IMR-90 (cell line): Measurements from ENCODE around the gene GSG1. TPM values are rescaled to one million over a fixed set of nuclear protein-coding genes. Genes with fewer than 3 reads are reported as not detected.

ENCODE experiments used
- ATAC-seq: fragments of 200-7000 bp; cut with Tn5 transposase; 2 replicates; pipeline ENCODE4 v1.9.1; 2020; ENCODE audit warnings: low read depth, mild to moderate bottlenecking, moderate library complexity
- BruUV-seq: library from RNA; stranded (reverse); fragments of 400-500 nt; replicated peaks from 2 replicates; lab custom pipeline; 2021; lab: Mats Ljungman, UMichigan
- CTCF ChIA-PET: fragments of 300-600 bp; formaldehyde crosslinking; extraction: SDS; loops from one replicate; lab custom pipeline; 2021; ENCODE audit warnings: antibody characterized with exemption; lab: Yijun Ruan, JAX
- POLR2A ChIA-PET: fragments of 300-600 bp; sonication (Branson Sonifier 250); formaldehyde crosslinking; loops from one replicate; lab custom pipeline; 2022; ENCODE audit warnings: antibody characterized with exemption; ENCODE audit not compliant: unreplicated experiment; lab: Charles Lee
- DNase-seq: peaks from one replicate; pipeline ENCODE4 v3.0.0; 2013
- H2AFZ ChIP-seq: replicated peaks from 2 replicates; pipeline ENCODE3; 2013; ENCODE audit warnings: low read length, mild to moderate bottlenecking; ENCODE audit not compliant: poor library complexity
- H2AK5ac ChIP-seq: 2 replicates; pipeline ENCODE4 v1.6.1; 2013; ENCODE audit warnings: low read depth, low read length, inconsistent platforms
- H2AK9ac ChIP-seq: replicated peaks from 2 replicates; pipeline ENCODE3; 2013; ENCODE audit warnings: mild to moderate bottlenecking, low read depth, low read length, moderate library complexity; ENCODE audit not compliant: poor library complexity
- H2BK120ac ChIP-seq: 2 replicates; pipeline ENCODE4 v1.6.1; 2013; ENCODE audit warnings: low read depth, low read length, inconsistent platforms
- H2BK15ac ChIP-seq: 3 replicates; pipeline ENCODE4 v1.6.1; 2013; ENCODE audit warnings: low read depth, low read length, inconsistent platforms
- H2BK20ac ChIP-seq: 2 replicates; pipeline ENCODE4 v1.6.1; 2013; ENCODE audit warnings: low read depth, mild to moderate bottlenecking, inconsistent platforms, low read length, moderate library complexity
- H2BK5ac ChIP-seq: 2 replicates; pipeline ENCODE4 v1.6.1; 2013; ENCODE audit warnings: mild to moderate bottlenecking, low read depth, low read length, inconsistent platforms; ENCODE audit not compliant: poor library complexity, severe bottlenecking
- H3K14ac ChIP-seq: replicated peaks from 2 replicates; pipeline ENCODE4 v1.6.1; 2013; ENCODE audit warnings: low read depth, low read length, inconsistent platforms
- H3K18ac ChIP-seq: 2 replicates; pipeline ENCODE4 v1.6.1; 2013; ENCODE audit warnings: low read depth, low read length, control low read depth
- H3K23ac ChIP-seq: 2 replicates; pipeline ENCODE4 v1.6.1; 2013; ENCODE audit warnings: low read depth, low read length, inconsistent platforms
- H3K27ac ChIP-seq: 2 replicates; pipeline ENCODE4 v1.5.1; 2013; ENCODE audit warnings: mild to moderate bottlenecking, control low read depth, low read length; ENCODE audit not compliant: insufficient read depth
- H3K27me3 ChIP-seq: 2 replicates; pipeline ENCODE4 v1.6.1; 2013; ENCODE audit warnings: low read length; ENCODE audit not compliant: control insufficient read depth, insufficient read depth
- H3K36me3 ChIP-seq: 2 replicates; pipeline ENCODE4 v1.6.1; 2013; ENCODE audit warnings: low read length, mixed read lengths; ENCODE audit not compliant: control insufficient read depth, insufficient read depth
- H3K4ac ChIP-seq: 2 replicates; pipeline ENCODE4 v1.6.1; 2013; ENCODE audit warnings: low read depth, low read length, inconsistent platforms
- H3K4me1 ChIP-seq: 2 replicates; pipeline ENCODE4 v1.6.1; 2013; ENCODE audit warnings: low read length, mixed read lengths; ENCODE audit not compliant: control insufficient read depth, insufficient read depth
- H3K4me2 ChIP-seq: 2 replicates; pipeline ENCODE4 v1.6.1; 2013; ENCODE audit warnings: low read depth, mild to moderate bottlenecking, control low read depth, low read length, moderate library complexity
- H3K4me3 ChIP-seq: 2 replicates; pipeline ENCODE4 v1.5.1; 2013; ENCODE audit warnings: low read depth, mild to moderate bottlenecking, control low read depth, low read length, moderate library complexity; ENCODE audit not compliant: insufficient read depth
- H3K56ac ChIP-seq: 2 replicates; pipeline ENCODE4 v1.6.1; 2013; ENCODE audit warnings: low read length, inconsistent platforms; ENCODE audit not compliant: insufficient read depth; ENCODE audit errors: extremely low read depth
- H3K79me1 ChIP-seq, 2 experiments: 2 replicates each; pipeline ENCODE4 v1.6.1; 2013; ENCODE audit warnings: low read length in 2 of 2, inconsistent platforms in 1 of 2, low read depth in 1 of 2
- H3K9ac ChIP-seq: 2 replicates; pipeline ENCODE4 v1.6.1; 2013; ENCODE audit warnings: low read depth, low read length, control low read depth
- H3K9me1 ChIP-seq: 2 replicates; pipeline ENCODE4 v1.6.1; 2013; ENCODE audit warnings: low read length, inconsistent platforms; ENCODE audit not compliant: insufficient read depth
- H3K9me3 ChIP-seq: 2 replicates; pipeline ENCODE4 v1.6.1; 2013; ENCODE audit warnings: low read length; ENCODE audit not compliant: control insufficient read depth, insufficient read depth
- H4K20me1 ChIP-seq: 2 replicates; pipeline ENCODE4 v1.6.1; 2013; ENCODE audit warnings: low read length, inconsistent platforms; ENCODE audit not compliant: insufficient read depth
- H4K5ac ChIP-seq: 2 replicates; pipeline ENCODE4 v1.6.1; 2013; ENCODE audit warnings: mild to moderate bottlenecking, low read depth, low read length, control low read depth
- H4K8ac ChIP-seq, 2 experiments: 2 replicates each; pipeline ENCODE4 v1.6.1; 2013; ENCODE audit warnings: low read depth in 2 of 2, low read length in 2 of 2, control low read depth in 1 of 2, inconsistent platforms in 1 of 2
- H4K91ac ChIP-seq: 2 replicates; pipeline ENCODE4 v1.6.1; 2013; ENCODE audit warnings: low read depth, low read length, inconsistent platforms; ENCODE audit not compliant: insufficient read depth
- CEBPB ChIP-seq: IDR thresholded peaks from 2 replicates; pipeline ENCODE4 v1.6.1; 2012; ENCODE audit warnings: low read depth, low read length, improper control_type of control experiment
- CHD1 ChIP-seq: IDR thresholded peaks from 2 replicates; pipeline ENCODE4 v1.6.1; 2012; ENCODE audit warnings: low read depth, low read length, improper control_type of control experiment
- FOS ChIP-seq: fragments of 150-350 bp; IDR thresholded peaks from 2 replicates; pipeline ENCODE4 v1.6.1; 2016; ENCODE audit warnings: low read depth, low read length
- MAFK ChIP-seq: IDR thresholded peaks from 2 replicates; pipeline ENCODE4 v1.6.1; 2012; ENCODE audit warnings: low read depth, low read length, improper control_type of control experiment
- NFE2L2 ChIP-seq: fragments of 150-350 bp; IDR thresholded peaks from 2 replicates; pipeline ENCODE4 v1.6.1; 2016; ENCODE audit warnings: low read depth, mild to moderate bottlenecking, low read length
- POLR2A ChIP-seq: IDR thresholded peaks from 2 replicates; pipeline ENCODE4 v1.6.1; 2012; ENCODE audit warnings: mild to moderate bottlenecking, low read depth, low read length
- RAD21 ChIP-seq: IDR thresholded peaks from 2 replicates; pipeline ENCODE4 v1.6.1; 2012; ENCODE audit warnings: low read length, improper control_type of control experiment
- RCOR1 ChIP-seq: IDR thresholded peaks from 2 replicates; pipeline ENCODE4 v1.6.1; 2012; ENCODE audit warnings: mild to moderate bottlenecking, low read length, improper control_type of control experiment; ENCODE audit not compliant: insufficient replicate concordance
- RFX5 ChIP-seq: IDR thresholded peaks from 2 replicates; pipeline ENCODE4 v1.8.0; 2012; ENCODE audit warnings: low read depth, mild to moderate bottlenecking, low read length, moderate library complexity
- SMC3 ChIP-seq: fragments of 150-350 bp; IDR thresholded peaks from 2 replicates; pipeline ENCODE4 v1.6.1; 2016; ENCODE audit warnings: low read depth, mild to moderate bottlenecking, antibody characterized with exemption, low read length, moderate library complexity
- WGBS, 2 experiments: methylation state at CpG; one replicate each; pipeline versions ENCODE4 v1.1.5 to v1.1.7; 2013; ENCODE audit warnings: missing lambda C conversion rate in 2 of 2; ENCODE audit not compliant: insufficient read length in 1 of 2; ENCODE audit errors: extremely low coverage in 2 of 2; 5-methylcytosine and 5-hydroxymethylcytosine counted together
- dilution Hi-C: fragments of 300-500 bp; cut with HindIII; formaldehyde crosslinking; loops from one replicate; pipeline ENCODE4 v1.14.3; 2018; ENCODE audit warnings: low sequenced_read_pairs; ENCODE audit not compliant: unreplicated experiment
- in situ Hi-C: fragments of 300-500 bp; cut with MboI; formaldehyde crosslinking; loops from 3 replicates; pipeline ENCODE4 v1.14.3; 2019; ENCODE audit warnings: low sequenced_read_pairs, inconsistent platforms, mixed read lengths
- intact Hi-C: fragments of 100-400 bp; cut with micrococcal nuclease; formaldehyde crosslinking; loops from 2 replicates; pipeline ENCODE4 v1.10.0; 2022
- polyA plus RNA-seq, 3 experiments: library from polyadenylated mRNA; depleted of rRNA; stranded (reverse); fragments of >200 nt; gene quantifications; 2 replicates each; pipeline ENCODE4 v1.2.3, GENCODE V29; 2012; ENCODE audit warnings: low replicate concordance in 1 of 3
- total RNA-seq: library from RNA; depleted of rRNA; stranded (reverse); fragments of >200 nt; gene quantifications from 2 replicates; pipeline ENCODE4 v1.2.3, GENCODE V29; 2012
- TF ChIP-seq, protein P1 (sequence below): conservative IDR thresholded peaks from 2 replicates; pipeline ENCODE4 v1.5.1; 2012; ENCODE audit warnings: mild to moderate bottlenecking, low read depth, low read length, improper control_type of control experiment
- TF ChIP-seq, protein P2 (sequence below): fragments of 150-350 bp; IDR thresholded peaks from 2 replicates; pipeline ENCODE4 v1.6.1; 2017; ENCODE audit warnings: mild to moderate bottlenecking, antibody characterized with exemption, low read length, low read depth
- TF ChIP-seq, protein P3 (sequence below): fragments of 150-350 bp; IDR thresholded peaks from 2 replicates; pipeline ENCODE4 v1.6.1; 2016; ENCODE audit warnings: low read depth, mild to moderate bottlenecking, low read length, moderate library complexity, borderline replicate concordance

The GSG1 gene
- total and polyA plus RNA-seq, 2 of the 4 experiments (the other 2 are of a cell fraction), result 1.8 to 2.9 TPM

DNA sequence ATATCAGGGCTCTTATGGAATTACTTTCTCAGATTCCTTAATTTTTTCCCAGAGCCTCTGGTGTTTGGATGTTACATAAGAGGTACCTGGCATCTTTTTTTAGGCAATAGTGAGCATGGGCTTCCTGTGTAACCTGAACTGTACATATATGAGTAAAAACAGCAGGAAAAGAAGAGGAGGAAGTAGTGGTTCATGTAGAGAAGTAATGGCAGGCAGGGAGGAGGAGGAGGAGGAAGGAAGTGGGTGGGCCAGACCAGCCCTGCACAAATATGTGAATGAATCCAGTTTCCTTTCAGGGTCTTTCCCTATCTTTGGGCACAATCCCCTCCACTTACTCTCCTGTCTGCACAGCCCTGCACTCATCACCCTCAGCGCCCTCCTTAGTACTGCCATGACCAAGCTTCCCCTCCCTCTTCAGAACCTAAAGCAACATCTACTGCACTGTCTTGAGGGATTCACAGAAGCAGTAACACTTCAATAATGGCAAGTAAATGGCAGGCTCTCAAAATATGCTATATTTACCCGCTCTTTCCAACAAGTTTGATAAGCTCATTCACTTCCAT lies 40.9 kb upstream of the GSG1 start:
- H4K20me1 ChIP-seq, result no peaks in the 10 kb centered on the region
- 100% methylated on average over 1 of the region's 2 CpGs; no CpG with 5 or more reads in 1 of the 2 experiments for WGBS, 2 experiments

More for the DNA sequence above, 40.9 kb upstream of the GSG1 start:
- no peak overlapping the region for H2AK5ac ChIP-seq
- H2BK15ac ChIP-seq, result no peak overlapping the region
- H2BK120ac ChIP-seq, result no peak overlapping the region
- H2BK5ac ChIP-seq, result no peak overlapping the region
- H2AFZ ChIP-seq, result no peak overlapping the region
- dilution Hi-C loops (no loop called here), in situ Hi-C loops (no loop called here), intact Hi-C loops (no loop called here)
- no peak overlapping the region for H4K5ac ChIP-seq
- H4K8ac ChIP-seq, result no peak overlapping the region
- ChIA-PET CTCF (no interaction called here), POLR2A (no interaction called here)
- no peak for ATAC-seq
- no peak overlapping the region for H2BK20ac ChIP-seq
- H3K79me1 ChIP-seq, result no peaks in the 10 kb centered on the region
- TF ChIP-seq NFE2L2 (no peak), RAD21 (no peak), MAFK (no peak), POLR2A (no peak), RFX5 (no peak), SMC3 (no peak), CEBPB (no peak), FOS (no peak), RCOR1 (no peak), CHD1 (no peak)
- TF ChIP-seq, protein P1, sequence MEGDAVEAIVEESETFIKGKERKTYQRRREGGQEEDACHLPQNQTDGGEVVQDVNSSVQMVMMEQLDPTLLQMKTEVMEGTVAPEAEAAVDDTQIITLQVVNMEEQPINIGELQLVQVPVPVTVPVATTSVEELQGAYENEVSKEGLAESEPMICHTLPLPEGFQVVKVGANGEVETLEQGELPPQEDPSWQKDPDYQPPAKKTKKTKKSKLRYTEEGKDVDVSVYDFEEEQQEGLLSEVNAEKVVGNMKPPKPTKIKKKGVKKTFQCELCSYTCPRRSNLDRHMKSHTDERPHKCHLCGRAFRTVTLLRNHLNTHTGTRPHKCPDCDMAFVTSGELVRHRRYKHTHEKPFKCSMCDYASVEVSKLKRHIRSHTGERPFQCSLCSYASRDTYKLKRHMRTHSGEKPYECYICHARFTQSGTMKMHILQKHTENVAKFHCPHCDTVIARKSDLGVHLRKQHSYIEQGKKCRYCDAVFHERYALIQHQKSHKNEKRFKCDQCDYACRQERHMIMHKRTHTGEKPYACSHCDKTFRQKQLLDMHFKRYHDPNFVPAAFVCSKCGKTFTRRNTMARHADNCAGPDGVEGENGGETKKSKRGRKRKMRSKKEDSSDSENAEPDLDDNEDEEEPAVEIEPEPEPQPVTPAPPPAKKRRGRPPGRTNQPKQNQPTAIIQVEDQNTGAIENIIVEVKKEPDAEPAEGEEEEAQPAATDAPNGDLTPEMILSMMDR, result no peak
- TF ChIP-seq, protein P2, sequence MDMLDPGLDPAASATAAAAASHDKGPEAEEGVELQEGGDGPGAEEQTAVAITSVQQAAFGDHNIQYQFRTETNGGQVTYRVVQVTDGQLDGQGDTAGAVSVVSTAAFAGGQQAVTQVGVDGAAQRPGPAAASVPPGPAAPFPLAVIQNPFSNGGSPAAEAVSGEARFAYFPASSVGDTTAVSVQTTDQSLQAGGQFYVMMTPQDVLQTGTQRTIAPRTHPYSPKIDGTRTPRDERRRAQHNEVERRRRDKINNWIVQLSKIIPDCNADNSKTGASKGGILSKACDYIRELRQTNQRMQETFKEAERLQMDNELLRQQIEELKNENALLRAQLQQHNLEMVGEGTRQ, result no peak
- TF ChIP-seq, protein P3, sequence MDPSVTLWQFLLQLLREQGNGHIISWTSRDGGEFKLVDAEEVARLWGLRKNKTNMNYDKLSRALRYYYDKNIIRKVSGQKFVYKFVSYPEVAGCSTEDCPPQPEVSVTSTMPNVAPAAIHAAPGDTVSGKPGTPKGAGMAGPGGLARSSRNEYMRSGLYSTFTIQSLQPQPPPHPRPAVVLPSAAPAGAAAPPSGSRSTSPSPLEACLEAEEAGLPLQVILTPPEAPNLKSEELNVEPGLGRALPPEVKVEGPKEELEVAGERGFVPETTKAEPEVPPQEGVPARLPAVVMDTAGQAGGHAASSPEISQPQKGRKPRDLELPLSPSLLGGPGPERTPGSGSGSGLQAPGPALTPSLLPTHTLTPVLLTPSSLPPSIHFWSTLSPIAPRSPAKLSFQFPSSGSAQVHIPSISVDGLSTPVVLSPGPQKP, result no peak
- H3K27ac ChIP-seq, result no peak overlapping the region
- H3K4me3 ChIP-seq, result no peak overlapping the region
- no TSS peak for BruUV-seq
- no peak overlapping the region for H4K91ac ChIP-seq
- H3K14ac ChIP-seq, result no peak overlapping the region
- H3K18ac ChIP-seq, result no peak overlapping the region
- no peak overlapping the region for H3K4ac ChIP-seq
- H3K9me3 ChIP-seq, result no peaks in the 10 kb centered on the region; the same call in 1 of the 2 replicates
- no peak overlapping the region for H3K9ac ChIP-seq
- DNase-seq, result no peak
- no peak overlapping the region for H3K56ac ChIP-seq
- H3K27me3 ChIP-seq, result no peaks in the 10 kb centered on the region
- H3K9me1 ChIP-seq, result no peaks in the 10 kb centered on the region
- no peaks in the 10 kb centered on the region for H3K36me3 ChIP-seq
- H3K4me1 ChIP-seq, result peaks cover 5% of the 10 kb centered on the region; the same call in 1 of the 2 replicates
- no peak overlapping the region for H2AK9ac ChIP-seq
- no peak overlapping the region for H3K4me2 ChIP-seq
- no peak overlapping the region for H3K23ac ChIP-seq
